HepG2 (cell line): ENCODE results near the gene ATP9A. TPM values are rescaled to one million over a fixed set of nuclear protein-coding genes. Genes with fewer than 3 reads are reported as not detected.

Experiments used
- ATAC-seq: fragments of 200-7000 bp; cut with Tn5 transposase; 3 replicates; pipeline ENCODE4 v1.9.1; 2020; ENCODE audit warnings: mild to moderate bottlenecking, moderate library complexity
- BruUV-seq: library from RNA; stranded (reverse); fragments of 400-500 nt; replicated peaks from 2 replicates; lab custom pipeline; 2021; lab: Mats Ljungman, UMichigan
- CTCF ChIA-PET: fragments of 300-600 bp; formaldehyde crosslinking; extraction: SDS; loops from one replicate; lab custom pipeline; 2021; ENCODE audit warnings: low total read pairs, inconsistent platforms, low intra/inter-chr PET ratio; lab: Yijun Ruan, JAX
- POLR2A ChIA-PET: fragments of 350-600 bp; sonication (Branson Sonifier 250); formaldehyde crosslinking; loops from one replicate; lab custom pipeline; 2020; ENCODE audit warnings: antibody characterized with exemption, inconsistent platforms; lab: Yijun Ruan, JAX
- DNase-seq: peaks from one replicate; pipeline ENCODE4 v3.0.0-alpha.2; 2015; ENCODE audit warnings: low spot score
- FAIRE-seq: peaks from 3 replicates; lab custom pipeline; 2011; peaks lifted over from hg19 to GRCh38; lab: Jason Lieb, UNC
- H2AFZ ChIP-seq: one replicate; pipeline ENCODE4 v1.6.1; 2011; ENCODE audit warnings: low read length, inconsistent platforms
- H3K27ac ChIP-seq: fragments of 300-600 bp; 3 replicates; pipeline ENCODE4 v1.8.0; 2011; ENCODE audit warnings: mixed run types, mild to moderate bottlenecking, mixed read lengths, low read length, inconsistent platforms; ENCODE audit not compliant: insufficient read depth; ENCODE audit errors: extremely low read length
- H3K27me3 ChIP-seq, 2 experiments: fragments of 200-600 bp in 1 of 2; 2 replicates in 1 of 2; 3 replicates in 1 of 2; pipeline versions ENCODE4 v1.6.0 to v1.8.0; 2011; ENCODE audit warnings: low read length in 2 of 2, mild to moderate bottlenecking in 2 of 2, moderate library complexity in 2 of 2, inconsistent platforms in 1 of 2; ENCODE audit not compliant: insufficient read depth in 2 of 2, control insufficient read depth in 1 of 2
- H3K36me3 ChIP-seq, 2 experiments: fragments of 200-600 bp in 1 of 2; replicated peaks in 1 of 2; 2 replicates in 1 of 2; 3 replicates in 1 of 2; pipeline versions ENCODE4 v1.5.1 to v1.8.0; 2011; ENCODE audit warnings: low read length in 2 of 2, inconsistent platforms in 1 of 2; ENCODE audit not compliant: insufficient read depth in 2 of 2, control insufficient read depth in 1 of 2
- H3K4me1 ChIP-seq: 2 replicates; pipeline ENCODE4 v1.5.1; 2012; ENCODE audit warnings: low read length, inconsistent platforms; ENCODE audit not compliant: insufficient read depth
- H3K4me2 ChIP-seq: 2 replicates; pipeline ENCODE4 v1.6.0; 2011; ENCODE audit warnings: low read depth, low read length, inconsistent platforms
- H3K4me3 ChIP-seq, 3 experiments: fragments of 200-600 bp in 1 of 3; sonication (generic), shearing (Covaris generic) in 1 of 3; replicated peaks in 1 of 3; 2 replicates each; pipeline ENCODE4 v1.5.1; 2011 to 2016; ENCODE audit warnings: low read length in 3 of 3, inconsistent platforms in 2 of 3, low read depth in 2 of 3, mild to moderate bottlenecking in 2 of 3, control low read depth in 1 of 3, mixed read lengths in 1 of 3; ENCODE audit not compliant: insufficient read depth in 1 of 3
- H3K79me2 ChIP-seq: one replicate; pipeline ENCODE4 v1.6.1; 2011; ENCODE audit warnings: low read length, inconsistent platforms; ENCODE audit not compliant: insufficient read depth
- H3K9ac ChIP-seq: 2 replicates; pipeline ENCODE4 v1.6.0; 2011; ENCODE audit warnings: mild to moderate bottlenecking, low read depth, low read length, inconsistent platforms; ENCODE audit not compliant: insufficient read depth
- H3K9me3 ChIP-seq: 2 replicates; pipeline ENCODE4 v1.5.1; 2012; ENCODE audit warnings: mild to moderate bottlenecking, low read length
- H4K20me1 ChIP-seq: 2 replicates; pipeline ENCODE4 v1.6.0; 2011; ENCODE audit warnings: inconsistent platforms, mild to moderate bottlenecking, low read length, moderate library complexity; ENCODE audit not compliant: insufficient read depth
- ESRRA ChIP-seq: sonication (generic); formaldehyde crosslinking; IDR thresholded peaks from 2 replicates; pipeline ENCODE4 v1.5.1; 2020; ENCODE audit warnings: mild to moderate bottlenecking, low read depth, missing genetic modification reagents
- NR2F2 ChIP-seq: IDR thresholded peaks from 2 replicates; pipeline ENCODE4 v1.6.1; 2012; ENCODE audit warnings: low read depth, inconsistent platforms, borderline replicate concordance
- PCBP1 ChIP-seq: fragments of 200-400 bp; formaldehyde crosslinking; IDR thresholded peaks from 2 replicates; pipeline ENCODE4 v1.6.1; 2017; ENCODE audit warnings: mild to moderate bottlenecking, low read depth, low read length, borderline replicate concordance
- PITX1 ChIP-seq: sonication (generic); formaldehyde crosslinking; IDR thresholded peaks from 2 replicates; pipeline ENCODE4 v1.5.1; 2020; ENCODE audit warnings: mild to moderate bottlenecking, missing genetic modification reagents
- POLR2A ChIP-seq, 2 experiments: IDR thresholded peaks; 2 replicates each; pipeline ENCODE4 v1.6.1; 2011; ENCODE audit warnings: low read depth in 2 of 2, low read length in 2 of 2, mild to moderate bottlenecking in 1 of 2, moderate library complexity in 1 of 2; ENCODE audit not compliant: insufficient read depth in 1 of 2
- REPIN1 ChIP-seq: sonication (generic); formaldehyde crosslinking; IDR thresholded peaks from 2 replicates; pipeline ENCODE4 v1.8.0; 2022; ENCODE audit warnings: missing genetic modification reagents, low read depth, mild to moderate bottlenecking, borderline replicate concordance
- SP140L ChIP-seq: sonication (generic); formaldehyde crosslinking; IDR thresholded peaks from 2 replicates; pipeline ENCODE4 v1.4.0; 2020; ENCODE audit warnings: missing genetic modification reagents, borderline replicate concordance
- TBP ChIP-seq: sonication (generic); formaldehyde crosslinking; IDR thresholded peaks from 2 replicates; pipeline ENCODE4 v1.5.0; 2020; ENCODE audit warnings: missing genetic modification reagents
- ZBTB33 ChIP-seq: sonication (generic); formaldehyde crosslinking; IDR thresholded peaks from 2 replicates; pipeline ENCODE4 v1.4.0; 2020; ENCODE audit warnings: missing genetic modification reagents
- ZBTB46 ChIP-seq: sonication (generic); formaldehyde crosslinking; IDR thresholded peaks from 2 replicates; pipeline ENCODE4 v1.4.0; 2020; ENCODE audit warnings: mild to moderate bottlenecking, missing genetic modification reagents, borderline replicate concordance
- ZFP41 ChIP-seq: sonication (generic); formaldehyde crosslinking; IDR thresholded peaks from 2 replicates; pipeline ENCODE4 v1.4.0; 2020; ENCODE audit warnings: mild to moderate bottlenecking, missing genetic modification reagents, borderline replicate concordance
- ZMYM4 ChIP-seq: sonication (generic); formaldehyde crosslinking; IDR thresholded peaks from 2 replicates; pipeline ENCODE4 v1.8.1; 2023; ENCODE audit warnings: mild to moderate bottlenecking, missing genetic modification reagents
- ZNF275 ChIP-seq: sonication (generic); formaldehyde crosslinking; IDR thresholded peaks from 2 replicates; pipeline ENCODE4 v1.8.0; 2022; ENCODE audit warnings: missing genetic modification reagents, mild to moderate bottlenecking, inconsistent platforms, borderline replicate concordance
- ZNF605 ChIP-seq: sonication (generic); formaldehyde crosslinking; IDR thresholded peaks from 2 replicates; pipeline ENCODE4 v1.8.0; 2022; ENCODE audit warnings: mild to moderate bottlenecking, missing genetic modification reagents
- ZNF607 ChIP-seq: sonication (generic); formaldehyde crosslinking; IDR thresholded peaks from 2 replicates; pipeline ENCODE4 v1.5.1; 2020; ENCODE audit warnings: missing genetic modification reagents, mild to moderate bottlenecking, borderline replicate concordance
- WGBS: methylation state at CpG from one replicate; pipeline ENCODE4 v1.1.6; 2017; ENCODE audit warnings: low lambda C conversion rate; 5-methylcytosine and 5-hydroxymethylcytosine counted together
- in situ Hi-C: cut with HindIII; loops from 2 replicates; pipeline ENCODE4 v1.10.0; 2017; ENCODE audit warnings: low pct_unique_long_range_greater_than_20kb; ENCODE audit not compliant: extremely low pct_ligation_motif_present
- intact Hi-C: fragments of 100-400 bp; cut with micrococcal nuclease; formaldehyde crosslinking; loops from one replicate; pipeline ENCODE4 v1.10.0; 2022; ENCODE audit not compliant: unreplicated experiment
- polyA plus RNA-seq, 8 experiments: library from polyadenylated mRNA; depleted of rRNA in 3 of 8; stranded (reverse) in 7 of 8; unstranded in 1 of 8; fragments of >200 nt; fragmentation: Illumina TruSeq in 4 of 8; extraction: Trizol in 4 of 8; gene quantifications; 2 replicates each; pipeline versions ENCODE4 v1.2.1 to v1.2.3, GENCODE V29; 2011 to 2016; ENCODE audit warnings: low read depth in 4 of 8, missing spikeins in 1 of 8, mixed read lengths in 1 of 8; ENCODE audit not compliant: insufficient read depth in 1 of 8
- total RNA-seq, 5 experiments: library from RNA; depleted of rRNA; stranded (reverse); fragments of >200 nt; fragmentation: Illumina TruSeq; extraction: Trizol; gene quantifications; 2 replicates each; pipeline ENCODE4 v1.2.3, GENCODE V29; 2016; ENCODE audit warnings: low read depth in 1 of 5

The ATP9A gene
- total and polyA plus RNA-seq, 2 of the 13 experiments (the other 11 are each of a cell fraction or from before 2014, with no cell fraction given): 11.8 to 18.5 TPM

GRCh38 chr20:51691703-51692102, 76.5 kb downstream of the ATP9A start:
- WGBS: 97% methylated on average over 3 of the region's 3 CpGs
- ChIA-PET POLR2A (no interaction called here), CTCF (no interaction called here)
- TF ChIP-seq NR2F2 (no peak), REPIN1 (no peak), ESRRA (CRISPR knock-in tag) (no peak), ZNF275 (CRISPR knock-in tag) (no peak), PITX1 (CRISPR knock-in tag) (no peak), ZNF605 (CRISPR knock-in tag) (no peak), POLR2A (IDR thresholded peaks at IDR 0.05; ENCODE audit: insufficient read depth in 1 of 2, low read depth in 2 of 2, low read length in 2 of 2) (no peak), TBP (CRISPR knock-in tag) (no peak), ZBTB46 (CRISPR knock-in tag) (no peak), PCBP1 (no peak), SP140L (CRISPR knock-in tag) (no peak), ZFP41 (CRISPR knock-in tag) (no peak), ZMYM4 (CRISPR knock-in tag) (no peak), ZBTB33 (CRISPR knock-in tag) (no peak), ZNF607 (CRISPR knock-in tag) (no peak)
- ATAC-seq (no peak), FAIRE-seq (no peak), DNase-seq (no peak)
- Histone ChIP-seq H3K9ac (no peak overlapping the region), H3K79me2 (no peaks in the 10 kb centered on the region), H3K36me3 (peaks cover 0 to 14% of the 10 kb centered on the region in 2 experiments; a peak in 3 of 5 replicates), H3K4me3 (no peak overlapping the region), H3K4me2 (no peak overlapping the region), H3K4me1 (peaks cover 15% of the 10 kb centered on the region), H3K27me3 (no peaks in the 10 kb centered on the region), H3K9me3 (no peaks in the 10 kb centered on the region), H3K27ac (no peak overlapping the region), H4K20me1 (no peaks in the 10 kb centered on the region), H2AFZ (no peak overlapping the region)
- BruUV-seq: no TSS peak
- intact Hi-C loops: no loop called here
- in situ Hi-C loops: no loop called here
